Measurements from ENCODE around the gene MFN2.
"Not testable (repeated sequence)": the region's sequence is repeated elsewhere in the genome, so short reads cannot be mapped to it uniquely, and the experiment has no call there.

MFN2 gene

DNA sequence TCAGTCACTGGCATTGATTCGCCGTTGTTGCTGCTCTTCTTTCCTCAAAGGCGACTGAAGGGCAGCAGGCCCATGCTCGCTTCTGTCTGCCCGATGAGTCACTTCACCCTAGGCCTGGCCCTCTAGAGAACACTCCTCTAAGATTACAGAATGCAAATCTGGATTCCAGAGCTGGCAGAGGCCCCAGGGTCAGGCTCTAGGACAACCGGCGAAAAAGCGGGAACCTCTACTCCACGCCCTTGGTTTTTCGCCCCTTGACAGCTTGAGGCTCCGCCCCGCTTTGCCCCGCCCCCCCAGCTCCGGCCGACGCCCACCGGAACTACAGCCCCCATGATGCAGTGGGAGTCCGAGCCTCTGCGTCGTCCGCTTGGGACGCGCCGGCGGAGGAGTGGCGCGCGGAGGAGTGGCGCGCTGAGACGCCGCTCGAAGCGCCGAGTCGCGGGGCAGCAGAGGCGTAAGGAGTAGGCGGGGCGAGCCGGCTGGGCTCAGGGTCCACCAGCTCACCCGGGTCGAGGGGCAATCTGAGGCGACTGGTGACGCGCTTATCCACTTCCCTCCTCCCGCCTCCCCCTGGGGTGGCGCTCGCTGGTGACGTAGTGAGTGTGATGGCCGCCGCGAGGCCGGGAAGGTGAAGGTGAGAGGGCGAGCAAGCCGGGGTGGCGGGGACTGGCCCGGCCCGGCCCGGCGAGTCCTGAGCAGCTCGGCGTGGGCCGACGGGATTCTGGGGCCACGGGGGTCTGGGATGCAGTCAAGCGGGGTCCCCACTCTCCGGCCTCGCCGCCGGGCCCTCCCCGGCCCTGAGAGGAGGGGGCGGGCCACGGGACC is at the start of gene MFN2:
Gene MFN2, plus strand, starts transcription at position 594 of the 825 bp plus-strand sequence. CDS start 8,725 bp downstream, outside the sequence.
- peak; percentile 97 for DNase-seq

GRCh38 chr1:11930571-11931445 is 49.4 kb upstream of the MFN2 start:
- DNase-seq: no peak

DNA sequence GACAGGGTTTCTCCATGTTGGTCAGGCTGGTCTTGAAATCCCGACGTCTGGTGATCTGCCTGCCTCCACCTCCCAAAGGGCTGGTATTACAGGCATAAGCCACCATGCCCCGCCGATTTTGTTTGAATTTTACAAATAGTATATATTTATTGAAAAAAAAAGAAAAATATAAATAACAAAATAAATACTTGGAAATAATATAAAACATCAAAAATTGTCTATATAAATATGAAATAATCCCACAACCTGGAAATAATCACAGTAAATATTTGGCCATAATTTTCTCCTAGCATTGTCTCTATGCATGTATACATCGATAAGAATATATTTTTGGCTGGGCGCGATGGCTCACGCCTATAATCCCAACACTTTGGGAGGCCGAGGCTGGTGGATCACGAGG is 48.4 kb upstream of the MFN2 start:
- no peak for DNase-seq

DNA sequence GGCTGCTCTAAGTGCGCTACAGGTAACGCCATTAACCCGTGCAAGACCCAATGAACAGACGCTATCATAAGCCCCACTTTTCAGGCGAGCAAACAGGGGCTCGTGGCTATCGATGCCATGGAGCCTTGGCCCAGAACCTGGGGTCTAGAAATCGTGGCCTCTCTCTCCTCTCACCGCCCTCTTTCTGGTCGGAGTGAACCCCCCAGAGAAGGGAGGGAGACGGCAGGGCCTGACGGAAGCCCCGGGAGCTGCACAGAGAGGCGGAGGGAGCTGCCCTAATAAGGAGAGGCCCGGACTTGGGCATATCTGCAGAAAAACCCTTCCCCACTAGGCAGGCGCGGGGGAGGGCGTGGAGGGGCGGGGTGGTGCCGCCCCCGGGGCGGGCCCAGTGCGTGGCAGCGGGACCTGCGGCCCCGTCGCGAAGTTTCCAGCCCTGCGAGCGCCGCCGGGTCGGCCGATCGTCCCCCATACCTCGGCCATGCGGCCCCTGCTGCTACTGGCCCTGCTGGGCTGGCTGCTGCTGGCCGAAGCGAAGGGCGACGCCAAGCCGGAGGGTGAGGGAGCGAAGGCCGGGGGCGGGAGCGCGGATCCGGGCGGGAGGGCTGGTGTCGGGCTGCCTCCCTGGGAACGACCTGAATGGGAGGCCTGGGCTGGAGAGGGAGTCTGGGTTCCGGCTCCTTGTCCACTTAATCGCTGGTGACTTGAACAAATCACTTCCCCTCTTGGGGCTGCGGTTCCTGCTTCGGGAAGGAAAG is 45.8 kb upstream of the MFN2 start, which contains the start of gene PLOD1:
Gene PLOD1, plus strand, starts transcription at position 416 of the 755 bp plus-strand sequence. Its CDS starts 63 bp downstream, at position 479.
- peak; percentile 95 for DNase-seq

DNA sequence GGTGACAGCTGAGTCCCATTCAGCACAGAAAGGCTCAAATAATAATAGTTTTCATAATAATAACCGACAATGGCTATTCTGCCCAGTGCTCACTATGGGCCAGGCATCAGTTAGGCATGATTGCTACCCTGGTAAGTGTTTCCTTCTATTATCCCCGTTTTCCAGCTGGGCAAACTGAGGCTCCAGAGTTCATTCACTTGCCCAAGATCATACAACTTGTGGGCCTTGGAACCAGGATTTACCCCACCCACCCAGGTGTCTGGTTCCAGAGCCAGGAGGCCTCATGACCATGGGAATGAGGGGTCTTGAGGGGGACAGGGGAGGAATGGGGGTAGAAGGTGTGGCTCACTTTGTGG is 45.2 kb upstream of the MFN2 start:
- no peak for DNase-seq

DNA sequence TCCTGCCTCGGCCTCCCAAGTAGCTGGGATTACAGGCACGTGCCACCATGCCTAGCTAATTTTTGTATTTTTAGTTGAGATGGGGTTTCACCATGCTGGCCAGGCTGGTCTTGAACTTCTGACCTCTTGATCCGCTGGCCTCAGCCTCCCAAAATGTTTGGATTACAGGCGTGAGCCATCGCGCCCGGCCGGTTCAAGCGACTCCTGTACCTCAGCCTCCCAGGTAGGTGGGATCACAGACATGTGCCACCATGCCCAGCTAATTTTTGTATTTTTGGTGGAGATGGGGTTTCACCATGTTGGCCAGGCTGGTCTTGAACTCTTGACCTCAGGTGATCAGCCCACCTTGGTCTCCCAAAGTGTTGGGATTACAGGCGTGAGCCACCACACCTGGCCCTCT is 44.5 kb upstream of the MFN2 start:
- DNase-seq: not testable (repeated sequence)

- peak; percentile 60 for DNase-seq
Observed at GRCh38 chr1:11938722-11939526, 41.3 kb upstream of the MFN2 start.

GRCh38 chr1:11939794-11940193 is 40.5 kb upstream of the MFN2 start:
- not testable (repeated sequence) for DNase-seq

- DNase-seq: peak; percentile 53
Observed at GRCh38 chr1:11940260-11940921, 39.9 kb upstream of the MFN2 start.

DNA sequence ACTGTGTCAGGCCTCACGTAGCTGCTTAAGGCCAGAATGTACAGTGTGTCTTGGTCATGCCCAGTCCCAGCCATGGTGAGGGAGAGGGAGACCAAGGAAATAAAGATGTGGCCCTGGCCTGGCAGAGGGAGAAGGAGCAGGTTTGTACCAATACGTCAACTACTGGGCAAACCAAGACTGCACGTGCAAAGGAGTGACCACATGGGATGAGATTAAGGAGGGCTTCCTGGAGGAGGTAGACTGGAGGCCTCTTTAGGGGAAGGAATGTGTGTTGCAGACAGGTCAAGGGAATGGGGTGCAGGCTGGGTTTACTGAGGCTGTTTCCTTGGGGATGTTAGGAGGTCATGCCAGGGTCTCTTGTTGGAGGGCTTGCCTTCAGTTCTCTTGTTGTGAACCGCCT is 38.0 kb upstream of the MFN2 start:
- DNase-seq: no peak

- DNase-seq: no peak
Observed at GRCh38 chr1:11943619-11944018, 36.6 kb upstream of the MFN2 start.

GRCh38 chr1:11944358-11944931 is 35.8 kb upstream of the MFN2 start:
- peak; percentile 73 for DNase-seq

DNA sequence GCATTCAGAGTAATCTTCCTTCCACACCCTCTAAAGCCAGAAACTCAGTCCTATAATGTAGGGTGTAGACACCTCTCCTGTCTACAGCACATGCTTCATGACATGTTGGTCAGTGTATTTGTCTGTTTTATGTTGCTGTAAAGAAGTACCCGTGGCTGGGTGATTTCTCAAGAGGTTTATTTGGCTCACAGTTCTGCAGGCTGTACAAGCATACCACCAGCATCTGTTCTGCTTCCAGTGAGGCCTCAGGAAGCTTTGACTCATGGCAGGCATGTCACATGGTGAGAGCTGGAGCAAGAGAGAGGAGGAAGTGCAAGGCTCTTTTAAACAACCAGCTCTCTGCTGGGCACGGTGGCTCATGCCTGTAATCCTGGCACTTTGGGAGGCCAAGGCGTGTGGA is 33.6 kb upstream of the MFN2 start:
- DNase-seq: no peak

GRCh38 chr1:11948822-11949458 is 31.3 kb upstream of the MFN2 start:
- no peak for DNase-seq

DNA sequence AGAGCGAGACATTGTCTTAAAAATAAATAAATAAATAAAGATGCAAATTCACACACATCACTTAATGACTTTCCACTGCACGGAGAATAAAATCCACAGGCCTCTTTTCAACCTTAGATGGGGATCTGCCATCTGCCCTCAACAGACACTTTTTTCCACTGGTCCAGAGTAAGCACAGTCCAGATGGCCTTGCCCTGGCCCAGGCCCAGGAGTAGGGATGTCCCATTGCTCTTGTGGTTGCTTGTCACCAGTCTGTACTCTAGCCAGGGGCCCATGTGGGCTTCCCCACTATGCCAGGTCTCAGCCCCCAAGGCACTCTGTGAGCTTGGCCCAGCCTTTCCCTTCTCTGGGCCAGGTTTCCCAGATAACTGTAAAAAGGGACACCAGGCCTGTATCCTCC is 28.3 kb upstream of the MFN2 start:
- DNase-seq: no peak

- DNase-seq: no peak
Observed at GRCh38 chr1:11952455-11953109, 27.7 kb upstream of the MFN2 start.

- DNase-seq: no peak
Observed at GRCh38 chr1:11955221-11955620, 25.0 kb upstream of the MFN2 start.

DNA sequence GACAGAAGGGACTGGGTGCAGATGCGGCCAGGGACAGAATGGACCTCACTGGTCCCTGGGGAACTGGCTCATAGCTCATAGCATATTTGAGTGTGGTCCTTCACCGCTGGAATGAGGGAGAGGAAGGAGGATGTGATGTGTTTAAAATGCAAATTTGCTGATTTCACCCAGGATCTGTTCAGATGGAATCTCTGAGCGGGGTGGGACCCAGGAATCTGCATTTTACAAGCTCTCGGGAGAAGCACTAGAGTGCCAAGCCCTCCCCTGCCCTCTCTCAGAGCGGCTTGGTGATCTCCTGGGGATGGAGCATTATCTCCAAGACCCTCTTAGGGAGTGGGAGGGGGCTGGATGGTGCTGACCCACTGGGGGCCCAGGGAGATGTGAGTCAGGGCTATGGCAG is 22.8 kb upstream of the MFN2 start:
- no peak for DNase-seq

GRCh38 chr1:11957897-11958296 is 22.3 kb upstream of the MFN2 start:
- no peak for DNase-seq

GRCh38 chr1:11960276-11960675 is 20.0 kb upstream of the MFN2 start:
- DNase-seq: no peak

All from left hindlimb (tissue), 1 donor.